GM18870 (cell line): ENCODE measurements around the gene RNFT2.

Source experiments
- ATAC-seq: cut with Tn5 transposase; IDR thresholded peaks from one replicate; pipeline ENCODE4 v1.9.1; 2021; ENCODE audit warnings: moderate library complexity; ENCODE audit not compliant: unreplicated experiment

RNFT2 gene

GRCh38 chr12:116821291-116821690 is 83.2 kb downstream of the RNFT2 start:
- no peak for ATAC-seq

DNA sequence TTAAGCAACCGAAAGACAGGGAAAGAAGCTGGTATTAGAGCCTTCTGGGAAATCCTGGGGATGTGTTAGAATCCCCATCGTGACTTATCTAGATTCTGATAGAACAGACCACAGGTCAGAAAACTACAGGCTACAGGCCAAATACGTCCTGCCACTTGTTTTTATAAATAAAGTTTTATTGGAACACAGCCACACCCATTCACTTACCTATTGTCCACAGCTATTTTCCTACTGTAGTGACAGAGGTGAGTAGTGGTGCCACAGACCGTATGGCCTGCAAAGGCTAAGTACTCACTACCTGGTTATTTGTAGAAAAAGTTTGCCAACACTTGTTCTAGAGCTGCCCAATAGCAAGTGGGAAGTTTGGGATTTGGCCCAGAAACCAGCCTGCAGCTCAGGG is 89.3 kb downstream of the RNFT2 start:
- ATAC-seq: no peak

DNA sequence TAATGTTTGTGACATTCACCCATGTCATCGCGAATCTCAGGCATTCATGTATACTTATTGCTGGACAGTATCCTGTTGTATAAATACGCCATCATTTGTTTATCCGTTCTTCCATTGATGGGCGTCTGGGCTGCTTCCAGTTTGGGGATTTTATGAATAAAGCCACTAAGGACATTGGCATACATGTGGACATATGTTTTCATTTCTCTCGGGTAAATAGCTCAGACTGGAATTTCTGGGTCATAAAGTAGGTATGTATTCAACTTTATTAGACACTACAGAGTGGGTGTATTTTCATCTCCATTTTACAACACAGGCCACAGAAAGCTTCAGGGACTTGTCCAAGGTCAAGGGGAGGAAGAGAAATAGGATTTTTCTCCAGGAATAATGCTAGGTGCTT is 94.2 kb downstream of the RNFT2 start:
- no peak for ATAC-seq

DNA sequence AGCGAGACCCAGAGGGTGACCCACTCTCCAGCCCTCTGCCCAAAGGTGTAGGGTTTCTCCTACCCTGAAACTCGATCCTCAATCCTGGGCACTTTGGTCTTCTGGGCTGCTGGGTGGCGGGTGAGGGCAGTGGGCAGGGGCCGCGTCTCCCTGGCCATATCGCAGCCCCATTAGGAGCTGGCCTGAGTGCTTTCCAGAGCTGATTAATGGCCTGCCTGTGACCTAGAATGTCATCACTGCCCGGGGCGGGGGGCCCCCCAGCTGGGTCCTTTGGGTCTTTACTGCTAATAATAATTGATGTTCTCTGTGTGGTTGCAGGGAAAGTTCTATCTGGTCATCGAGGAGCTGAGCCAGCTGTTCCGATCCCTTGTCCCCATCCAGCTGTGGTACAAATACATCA is 95.4 kb downstream of the RNFT2 start:
- no peak for ATAC-seq

GRCh38 chr12:116835484-116835883 is 97.4 kb downstream of the RNFT2 start:
- ATAC-seq: no peak

GRCh38 chr12:116837097-116837496 is 99.0 kb downstream of the RNFT2 start:
- no peak for ATAC-seq

GRCh38 chr12:116838365-116838764 is 100.2 kb downstream of the RNFT2 start:
- no peak for ATAC-seq

DNA sequence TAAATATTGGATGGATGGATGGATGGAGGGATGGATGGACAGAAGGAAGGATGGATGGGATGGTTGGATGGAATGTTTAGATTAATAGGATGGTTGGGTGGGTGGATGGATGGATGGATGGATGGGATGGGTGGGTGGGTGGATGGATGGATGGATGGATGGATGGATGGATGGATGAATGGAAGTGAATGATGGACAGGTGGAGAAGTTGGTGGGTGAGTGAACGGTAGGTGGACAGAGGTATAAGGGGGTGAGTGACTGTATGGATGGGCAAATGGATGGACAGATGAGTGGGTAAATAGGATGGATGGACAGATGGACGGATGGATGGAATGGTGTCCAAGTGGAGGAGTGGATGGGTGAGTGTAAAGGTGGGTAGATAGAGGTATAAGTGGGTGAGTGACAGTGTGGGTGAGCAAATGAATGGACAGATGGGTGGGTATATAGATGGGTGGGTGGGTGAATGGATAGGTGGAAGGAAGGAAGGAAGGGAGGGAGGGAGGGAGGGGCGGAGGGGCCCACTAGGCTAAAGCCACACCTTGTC is 101.2 kb downstream of the RNFT2 start:
- ATAC-seq: no peak

DNA sequence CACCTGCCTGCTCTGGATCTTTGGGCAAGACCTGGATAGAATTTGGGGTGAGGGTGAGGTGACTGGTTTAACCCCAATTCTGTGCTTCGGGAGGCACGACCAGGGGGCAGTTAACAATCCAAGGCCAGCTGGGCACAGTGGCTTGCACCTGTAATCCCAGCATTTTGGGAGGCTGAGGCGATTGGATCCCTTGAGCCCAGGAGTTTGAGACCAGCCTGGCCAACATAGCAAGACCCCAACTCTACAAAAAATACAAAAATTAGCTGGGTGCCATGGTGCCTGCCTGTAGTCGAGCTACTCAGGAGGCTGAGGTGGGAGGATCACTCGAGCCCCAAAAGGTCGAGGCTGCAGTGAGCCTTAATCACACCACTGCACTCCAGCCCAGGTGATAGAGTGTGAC is 105.0 kb downstream of the RNFT2 start:
- ATAC-seq: no peak

- ATAC-seq: no peak
Measured at GRCh38 chr12:116849216-116849615, 111.1 kb downstream of the RNFT2 start.

DNA sequence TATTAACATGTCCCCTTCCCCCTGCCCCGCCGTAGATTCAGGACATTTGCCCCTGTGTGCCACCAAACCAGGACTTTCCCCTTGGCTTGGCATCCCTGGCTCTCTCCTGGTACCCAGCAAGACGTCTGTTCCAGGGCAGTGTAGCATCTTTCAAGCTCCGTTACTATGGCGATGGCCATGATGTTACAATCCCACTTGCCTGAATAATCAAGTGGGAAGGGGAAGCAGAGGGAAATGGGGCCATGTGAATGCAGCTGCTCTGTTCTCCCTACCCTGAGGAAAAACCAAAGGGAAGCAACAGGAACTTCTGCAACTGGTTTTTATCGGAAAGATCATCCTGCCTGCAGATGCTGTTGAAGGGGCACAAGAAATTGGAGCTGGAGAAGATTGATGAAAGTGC is 114.2 kb downstream of the RNFT2 start:
- ATAC-seq: no peak

- ATAC-seq: no peak
Measured at GRCh38 chr12:116853507-116853906, 115.4 kb downstream of the RNFT2 start.

- no peak for ATAC-seq
Measured at GRCh38 chr12:116855744-116856470, 117.8 kb downstream of the RNFT2 start.

- ATAC-seq: no peak
Measured at GRCh38 chr12:116856729-116857128, 118.6 kb downstream of the RNFT2 start.

DNA sequence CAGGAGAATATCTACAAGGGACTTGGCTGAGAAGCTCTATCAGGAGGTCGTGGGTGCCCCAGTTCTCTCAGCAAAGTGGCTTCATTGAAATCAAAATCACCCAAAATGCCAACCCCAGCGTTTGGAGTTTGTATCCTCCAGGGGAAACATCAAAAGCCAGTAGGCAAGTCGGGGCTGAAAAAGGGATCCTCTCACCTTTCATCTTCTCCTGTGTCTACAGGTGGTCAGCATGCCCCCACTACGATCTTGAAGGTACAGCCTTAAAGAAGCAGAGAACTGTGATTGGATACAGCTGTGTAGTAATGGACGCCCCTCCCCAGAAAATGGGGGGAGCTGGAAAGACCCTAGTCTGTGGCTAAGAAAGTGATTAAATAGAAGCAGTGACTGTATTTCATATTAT is 121.0 kb downstream of the RNFT2 start:
- ATAC-seq: no peak

DNA sequence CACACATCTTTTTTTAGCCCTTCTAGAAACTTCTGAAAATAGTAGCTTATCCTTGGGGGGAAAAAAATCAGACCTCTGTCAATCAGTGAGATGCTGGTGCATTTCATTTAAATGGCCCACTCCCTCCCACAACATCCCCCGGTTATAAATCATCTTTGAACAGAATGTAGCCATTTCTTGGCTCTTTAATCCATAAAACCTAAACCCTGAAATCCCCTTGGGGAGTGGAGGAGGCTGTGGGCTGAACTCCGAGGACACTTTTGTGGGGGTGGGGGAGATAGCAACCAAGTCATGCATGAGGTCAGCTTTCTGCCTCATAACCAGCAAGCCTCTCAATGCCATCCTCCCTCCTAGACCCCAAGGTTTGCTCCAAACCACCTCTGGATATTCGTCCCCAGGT is 122.1 kb downstream of the RNFT2 start:
- ATAC-seq: no peak

DNA sequence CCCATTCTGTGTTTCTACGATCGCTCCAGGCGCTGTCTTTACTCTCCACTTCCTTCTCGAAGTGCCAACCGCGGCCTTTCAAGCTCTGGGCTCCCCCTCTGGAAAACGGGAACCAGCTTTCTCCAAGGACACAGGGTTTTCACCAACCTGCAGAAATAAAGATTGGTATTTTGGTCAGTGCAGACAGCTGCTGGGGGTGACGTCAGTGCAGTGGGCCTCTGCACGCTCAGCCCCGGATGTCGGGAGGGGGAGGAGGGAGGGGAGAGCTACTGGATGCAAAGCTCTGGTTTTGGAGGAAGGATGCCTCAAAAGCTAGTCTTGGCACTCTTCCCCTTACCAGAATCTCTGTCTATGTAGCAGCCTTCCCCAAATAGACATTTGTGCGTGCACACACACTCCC is 123.2 kb downstream of the RNFT2 start:
- no peak for ATAC-seq

DNA sequence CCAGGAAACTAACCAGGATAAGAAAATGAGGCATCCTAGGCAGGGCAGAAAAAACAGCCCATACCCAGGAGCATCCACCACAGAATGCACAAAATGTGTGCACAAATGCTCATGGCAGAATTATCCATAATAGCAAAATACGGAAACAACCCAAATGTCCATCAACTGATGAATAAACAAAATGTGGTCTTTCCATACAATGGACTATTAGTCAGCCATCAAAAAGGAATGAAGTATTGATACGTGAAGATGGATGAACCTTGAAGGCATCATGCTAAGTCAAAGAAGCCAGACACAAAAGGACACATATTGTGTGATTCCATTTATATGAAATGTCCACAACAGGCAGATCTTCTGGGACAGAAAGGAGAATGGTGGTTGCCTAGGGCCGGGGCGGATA is 124.1 kb downstream of the RNFT2 start:
- ATAC-seq: no peak

DNA sequence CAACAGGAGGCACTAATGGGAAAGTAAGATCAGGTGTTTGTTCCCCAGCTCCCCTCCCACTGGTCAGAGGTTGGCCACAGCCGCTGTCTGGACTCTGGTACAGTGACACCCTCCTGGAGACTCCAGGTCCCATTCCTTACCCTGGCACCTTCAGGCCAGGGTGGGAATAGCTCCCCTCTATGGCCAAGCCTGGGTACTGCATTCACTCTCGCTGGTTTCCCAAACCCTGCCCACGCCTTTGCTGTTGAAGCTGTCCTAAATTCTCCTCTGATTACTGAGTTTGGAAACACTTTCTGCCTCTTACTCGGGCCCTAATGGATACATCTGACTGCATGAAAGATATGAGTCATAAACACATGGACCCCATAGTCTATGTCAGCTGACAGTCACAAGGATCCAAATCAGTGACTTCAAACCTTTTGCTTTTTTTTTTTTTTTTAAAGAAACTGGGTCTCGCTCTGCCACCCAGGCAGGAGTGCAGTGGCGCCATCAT is 125.2 kb downstream of the RNFT2 start:
- ATAC-seq: no peak

GRCh38 chr12:116864371-116865160 is 126.5 kb downstream of the RNFT2 start:
- ATAC-seq: no peak

DNA sequence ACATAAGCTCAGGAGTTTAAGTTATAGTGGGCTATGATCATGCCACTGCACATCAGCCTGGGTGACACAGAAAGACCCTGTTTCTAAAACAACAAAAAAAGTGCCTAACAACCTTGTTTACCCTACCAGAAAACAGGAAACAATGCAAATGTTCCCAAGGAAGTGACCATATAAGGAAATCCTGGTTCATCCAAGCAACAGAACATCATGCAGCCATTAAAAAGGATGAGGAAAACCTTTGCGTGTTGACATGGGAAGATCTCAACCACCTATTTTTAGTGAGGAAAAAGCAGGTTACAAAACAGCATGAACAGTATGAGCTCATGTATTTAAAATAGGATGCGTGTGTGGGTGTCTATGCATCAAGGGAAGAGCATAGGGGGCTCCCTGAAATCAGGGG is 129.4 kb downstream of the RNFT2 start:
- no peak for ATAC-seq

GRCh38 chr12:116870306-116870705 is 132.2 kb downstream of the RNFT2 start:
- no peak for ATAC-seq
